Stimulated activated CD8-positive, alpha-beta memory T cell treated with anti-CD3 and anti-CD28 coated beads, Interleukin-12 subunit alpha, Interleukin-12 subunit beta, amount 100 ng/mL, for 24 hours (primary cell): ENCODE measurements around the gene ZNF780B.
"Not testable (repeated sequence)": the region's sequence is repeated elsewhere in the genome, so short reads cannot be mapped to it uniquely, and the experiment has no call there.

Source experiments
- DNase-seq: peaks from one replicate; pipeline ENCODE4 v3.0.0-alpha.2; 2020; ENCODE audit errors: extremely low read depth

The ZNF780B gene

DNA sequence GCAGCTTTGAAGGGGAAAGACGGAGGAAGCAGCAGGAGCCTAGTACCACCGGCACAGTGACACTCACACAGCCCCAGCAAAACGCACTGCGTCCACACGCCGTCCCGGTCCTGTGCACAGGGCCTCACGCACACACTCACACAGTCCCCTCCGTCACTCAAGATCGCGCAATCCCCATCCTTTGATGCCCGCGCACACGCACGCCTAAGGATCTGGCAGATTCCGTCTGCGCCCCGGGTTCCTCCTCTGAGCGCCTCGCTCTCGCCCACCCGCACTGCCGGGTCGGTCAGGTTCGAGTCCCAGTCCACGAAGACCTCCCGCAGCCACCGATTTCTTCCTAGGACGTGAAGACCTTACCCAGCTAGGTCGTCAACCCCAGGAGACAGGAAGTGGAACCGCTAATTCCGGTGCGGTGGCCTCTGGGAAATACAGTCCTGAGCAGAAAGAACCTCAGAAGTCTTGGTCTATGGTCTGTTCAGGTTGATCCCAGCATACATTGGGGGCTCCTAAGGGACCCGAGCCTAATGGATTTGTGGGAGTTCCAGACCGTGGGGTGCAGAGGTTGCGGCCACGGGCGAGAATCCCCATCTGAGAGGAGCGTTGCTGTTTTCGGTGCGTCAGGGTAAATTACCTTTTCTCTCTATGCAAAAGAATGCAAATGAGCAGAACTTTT is at the start of gene ZNF780B:
Gene ZNF780B (minus strand): TSS at position 400 of the 673 bp plus-strand sequence. CDS start 5,899 bp downstream, outside the sequence.
- peak; percentile 25 for DNase-seq

DNA sequence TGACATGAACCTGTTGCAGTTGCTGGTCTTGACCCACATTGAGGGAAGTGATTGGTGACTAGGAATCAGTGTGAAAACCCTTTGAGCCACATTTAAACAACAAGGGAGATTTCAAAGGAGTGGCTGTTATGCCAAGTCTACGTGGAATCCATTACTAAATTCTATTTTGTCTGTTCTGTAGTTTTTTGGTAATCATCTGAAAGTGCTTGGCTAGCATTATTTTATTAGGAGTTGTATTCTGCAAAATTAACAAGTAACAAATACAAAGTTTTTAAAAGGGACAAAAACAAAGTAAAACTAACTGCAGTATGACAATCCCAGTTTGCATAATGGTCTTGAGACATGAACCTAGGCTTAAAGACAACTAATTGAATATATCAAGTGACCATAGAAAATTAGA is 48.7 kb upstream of the ZNF780B start:
- no peak for DNase-seq

DNA sequence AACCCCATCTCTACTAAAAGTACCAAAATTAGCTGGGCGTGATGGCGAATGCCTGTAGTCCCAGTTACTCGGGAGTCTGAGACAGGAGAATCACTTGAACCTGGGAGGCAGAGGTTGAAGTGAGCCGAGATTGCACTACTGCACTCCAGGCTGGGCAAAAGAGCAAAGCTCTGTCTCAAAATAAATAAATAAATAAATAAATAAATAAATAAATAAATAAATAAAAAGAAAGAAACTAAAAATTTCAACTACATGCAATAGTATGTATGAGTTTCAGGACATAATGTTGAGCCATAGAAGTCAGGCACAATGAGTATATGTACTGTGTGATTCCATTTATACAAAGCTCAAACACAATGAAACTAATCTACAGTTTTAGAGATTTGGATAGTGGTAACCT is 47.6 kb upstream of the ZNF780B start:
- no peak for DNase-seq

DNA sequence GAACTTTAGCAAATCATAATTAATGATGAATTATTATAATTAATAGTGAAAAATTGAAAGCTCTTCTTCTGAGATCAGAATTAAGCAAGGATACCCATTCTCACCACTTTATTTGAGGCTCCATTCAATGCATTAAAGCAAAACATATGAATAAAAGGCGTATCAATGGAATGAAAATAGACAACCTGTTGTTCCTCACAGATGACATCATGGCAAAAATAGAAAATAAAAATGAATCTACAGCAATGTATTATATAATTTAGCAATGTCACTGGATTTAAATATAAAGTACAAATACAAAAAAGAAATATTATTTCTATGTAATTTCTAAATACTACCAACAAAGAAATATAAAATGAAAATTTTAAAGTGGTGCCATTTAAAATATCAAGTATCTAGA is 45.8 kb upstream of the ZNF780B start:
- DNase-seq = no peak

DNA sequence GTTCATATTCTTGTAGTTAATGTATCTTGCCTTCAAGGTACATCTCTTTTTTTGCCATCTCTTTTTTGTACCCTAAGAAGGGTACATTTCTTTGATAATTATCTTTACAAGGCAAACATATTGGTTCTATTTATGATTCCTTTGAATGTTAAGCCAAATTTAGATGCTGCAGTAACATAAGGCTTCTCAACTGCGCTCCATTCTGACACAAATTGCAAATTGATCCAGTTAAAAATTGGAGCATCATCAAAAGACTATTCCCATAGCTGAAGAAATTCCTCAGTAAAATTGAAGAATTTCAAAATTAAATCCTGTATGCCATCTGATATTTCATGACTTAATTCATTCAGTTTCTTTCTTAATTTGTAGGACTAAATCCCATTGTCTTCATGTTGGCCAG is 37.4 kb upstream of the ZNF780B start:
- no peak for DNase-seq

DNA sequence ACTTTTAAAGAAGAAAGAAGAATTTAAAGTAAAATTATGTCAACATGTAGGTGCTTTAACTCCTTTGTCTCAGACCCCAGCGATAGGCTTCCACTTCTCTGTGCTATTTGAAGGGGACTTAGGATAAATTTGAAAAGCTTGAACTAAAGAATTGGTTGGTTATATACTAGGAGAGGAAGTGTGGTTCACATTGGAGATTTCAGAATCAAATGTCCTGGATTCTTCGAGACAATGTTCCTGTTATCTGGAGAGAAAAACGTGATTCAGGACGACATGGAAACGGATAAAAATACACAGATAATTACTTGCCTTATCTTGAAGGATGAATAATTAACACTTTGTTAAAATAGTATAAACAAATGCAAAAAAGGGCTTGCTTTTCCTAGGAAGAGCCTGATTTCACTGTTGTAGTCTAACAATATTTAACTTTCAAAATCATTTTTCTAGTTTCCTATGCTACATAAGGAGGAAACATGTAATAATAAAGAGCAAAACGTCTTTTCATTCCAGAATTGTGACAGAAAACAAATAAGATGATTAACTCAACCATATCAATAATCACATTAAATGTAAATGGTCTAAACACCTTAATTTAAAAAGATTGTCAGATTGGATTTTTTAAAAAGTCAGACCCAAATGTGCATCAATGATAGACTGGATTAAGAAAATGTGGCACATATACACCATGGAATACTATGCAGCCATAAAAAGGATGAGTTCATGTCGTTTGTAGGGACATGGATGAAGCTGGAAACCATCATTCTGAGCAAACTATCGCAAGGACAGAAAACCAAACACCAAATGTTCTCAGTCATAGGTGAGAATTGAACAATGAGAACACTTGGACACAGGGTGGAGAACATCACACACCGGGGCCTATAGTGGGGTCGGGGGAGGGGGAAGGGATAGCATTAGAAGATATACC is 35.4 kb upstream of the ZNF780B start:
- no peak for DNase-seq

DNA sequence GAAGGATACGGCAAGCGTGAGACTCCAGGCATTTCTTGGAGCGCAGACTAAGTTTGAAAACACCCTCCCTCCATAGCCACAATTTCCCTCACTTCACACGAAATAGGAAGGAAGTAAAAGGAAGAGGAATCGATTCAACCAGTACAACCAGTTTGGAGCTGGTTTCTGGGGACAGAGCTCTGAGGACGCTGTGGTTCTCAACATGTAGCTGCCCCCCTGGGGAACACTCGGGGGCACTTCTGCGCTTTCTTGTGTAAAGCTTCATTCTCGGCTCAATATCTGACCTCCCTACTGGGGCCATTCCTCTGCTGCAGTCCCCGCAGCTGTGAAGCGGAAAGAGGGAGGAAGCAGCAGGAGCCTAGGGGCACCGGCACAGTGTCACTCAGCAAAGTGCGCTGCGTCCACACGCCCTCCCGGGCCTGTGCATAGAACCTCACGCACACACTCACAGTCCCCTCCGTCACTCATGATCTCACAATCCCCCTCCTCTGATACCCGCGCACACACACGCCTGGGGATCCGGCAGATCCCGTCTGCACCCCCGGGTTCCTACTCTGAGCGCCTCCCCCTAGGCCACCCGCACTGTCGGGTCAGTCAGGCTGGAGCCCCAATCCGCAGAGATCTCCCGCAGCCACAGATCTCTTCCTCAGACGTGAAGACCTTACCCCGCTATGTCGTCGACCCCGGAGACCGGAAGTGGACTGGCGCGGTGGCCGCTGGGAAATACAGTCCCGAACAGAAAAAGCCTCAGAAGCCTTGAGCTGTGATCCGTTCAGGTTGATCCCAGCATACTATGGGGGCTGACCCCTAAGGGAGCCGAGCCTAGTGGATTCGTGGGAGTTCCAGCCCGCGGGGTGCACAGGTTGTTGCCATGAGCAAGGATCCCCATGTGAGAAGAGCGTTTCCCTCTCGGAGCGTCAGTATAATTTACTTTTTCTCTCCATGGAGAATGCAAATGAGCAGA is 34.5 kb upstream of the ZNF780B start, which contains the start of gene ZNF780A:
Gene ZNF780A (minus strand): TSS at position 703 of the 964 bp plus-strand sequence. CDS start 6,190 bp downstream, outside the sequence.
- peak; percentile 65 for DNase-seq

DNA sequence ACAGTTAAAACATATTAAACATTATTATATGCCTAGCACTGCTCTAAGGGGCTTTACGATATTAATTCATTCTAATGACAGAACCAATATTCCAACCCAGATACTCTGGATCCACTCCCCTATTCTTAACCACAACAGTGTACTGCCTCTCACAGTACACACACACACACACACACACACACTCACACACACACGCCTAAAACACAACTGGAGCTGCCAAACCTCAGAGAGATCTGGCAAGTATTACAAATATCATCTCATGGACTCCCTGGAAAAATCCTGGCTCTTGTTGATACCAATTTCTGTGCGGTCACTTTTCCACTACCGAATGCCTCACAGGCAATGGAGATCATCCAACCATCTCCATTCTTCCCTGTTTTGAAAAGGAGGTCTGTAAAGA is 33.4 kb upstream of the ZNF780B start:
- DNase-seq = no peak

DNA sequence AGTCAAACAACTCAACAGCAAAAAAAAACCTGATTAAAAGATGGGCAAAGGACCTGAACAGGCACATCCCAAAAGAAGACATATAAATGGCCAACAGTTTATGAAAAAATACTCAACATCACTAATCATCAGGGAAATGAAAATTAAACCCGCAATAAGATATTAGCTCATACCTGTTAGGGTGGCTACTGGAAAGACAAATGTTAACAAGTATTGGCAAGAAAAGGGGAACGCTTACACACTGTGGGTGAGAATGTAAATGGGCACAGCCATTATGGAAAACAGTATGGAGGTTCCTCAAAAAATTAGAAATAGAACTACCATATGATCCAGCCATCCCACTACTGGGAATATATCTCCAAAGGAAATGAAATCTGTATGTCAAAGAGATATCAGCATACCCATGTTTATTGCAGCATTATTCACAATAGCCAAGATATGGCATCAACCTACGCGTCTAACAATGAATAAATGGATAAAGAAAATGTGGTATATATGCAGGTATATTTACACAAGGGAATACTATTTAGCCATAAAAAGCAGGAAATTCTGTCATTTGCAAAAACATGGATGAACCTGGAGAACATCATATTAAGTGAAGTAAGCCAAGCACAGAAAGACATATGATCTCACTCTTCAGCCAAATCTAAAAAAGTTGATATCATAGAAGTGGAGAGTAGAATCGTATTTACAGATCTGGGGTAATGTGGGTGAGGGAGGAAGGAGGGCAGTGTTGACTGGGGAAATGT is 32.4 kb upstream of the ZNF780B start:
- no peak for DNase-seq

DNA sequence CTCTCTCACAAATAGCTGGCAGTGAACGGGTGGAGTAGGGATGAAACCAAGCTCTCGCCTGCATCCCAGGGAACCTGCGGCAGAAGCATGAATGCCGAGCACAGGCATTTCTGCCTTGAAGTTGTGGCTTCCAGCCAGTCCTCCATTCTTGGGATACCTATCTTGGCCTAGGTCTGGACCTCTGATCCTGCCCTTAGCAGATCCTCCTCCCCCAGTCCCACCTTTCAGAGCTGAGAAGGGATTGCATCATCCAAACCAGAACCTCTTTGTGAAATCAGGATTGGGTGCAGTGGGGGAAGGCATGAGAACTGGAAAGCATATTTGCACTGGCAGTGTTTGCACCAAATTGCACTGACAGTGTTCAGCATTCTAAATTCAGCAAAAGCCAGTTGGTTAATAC is 28.9 kb upstream of the ZNF780B start:
- no peak for DNase-seq

DNA sequence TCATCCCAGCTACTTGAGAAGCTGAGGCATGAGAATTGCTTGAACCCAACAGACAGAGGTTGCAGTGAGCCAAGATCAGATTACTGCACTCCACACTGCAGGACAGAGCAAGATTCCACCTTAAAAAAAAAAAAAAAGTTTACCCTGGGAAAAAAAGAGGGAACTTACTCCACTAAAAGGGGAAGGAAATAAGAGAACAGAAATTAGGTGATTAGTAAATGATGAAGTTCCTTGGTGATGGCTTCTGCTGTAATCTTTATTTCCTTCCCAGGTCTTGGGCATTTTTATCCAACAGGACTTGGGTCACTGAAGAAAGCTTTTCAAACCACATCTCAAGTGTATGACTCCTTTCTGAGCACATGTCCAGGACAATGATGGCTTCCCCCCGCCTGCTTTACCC is 25.4 kb upstream of the ZNF780B start:
- no peak for DNase-seq

DNA sequence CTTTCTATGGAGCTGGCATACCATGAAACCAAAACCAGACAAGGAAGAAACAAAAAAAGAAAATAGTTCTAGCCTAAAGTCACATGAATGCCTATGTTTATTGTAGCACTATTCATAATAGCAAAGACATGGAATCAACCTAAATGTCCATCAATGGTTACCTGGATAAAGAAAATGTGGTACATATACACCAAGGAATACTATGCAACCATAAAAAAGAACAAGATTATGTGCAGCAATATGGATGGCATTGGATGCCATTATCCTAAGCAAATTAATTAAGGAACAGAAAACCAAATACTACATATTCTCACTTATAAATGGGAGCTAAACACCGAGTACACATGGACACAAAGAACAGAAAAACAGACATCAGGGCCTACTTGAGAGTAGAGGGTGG is 24.3 kb upstream of the ZNF780B start:
- DNase-seq = no peak

DNA sequence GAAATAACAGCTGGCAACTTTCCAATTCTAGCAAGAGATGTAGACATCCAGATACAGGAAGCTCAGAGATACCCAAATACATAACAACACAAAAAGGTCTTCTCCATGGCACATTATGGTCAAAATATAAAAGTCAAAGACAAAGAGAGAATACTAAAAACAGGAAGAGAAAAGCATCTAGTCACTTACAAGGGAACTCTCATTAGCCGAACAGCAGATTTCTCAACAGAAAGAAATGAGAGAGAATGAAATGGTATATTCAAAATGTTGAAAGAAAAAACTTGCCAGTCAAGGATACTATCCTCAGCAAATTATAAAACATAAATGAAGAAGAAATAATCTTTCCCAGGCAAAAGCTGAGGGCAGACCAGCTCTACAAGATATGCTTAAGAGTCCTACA is 22.3 kb upstream of the ZNF780B start:
- DNase-seq = no peak

DNA sequence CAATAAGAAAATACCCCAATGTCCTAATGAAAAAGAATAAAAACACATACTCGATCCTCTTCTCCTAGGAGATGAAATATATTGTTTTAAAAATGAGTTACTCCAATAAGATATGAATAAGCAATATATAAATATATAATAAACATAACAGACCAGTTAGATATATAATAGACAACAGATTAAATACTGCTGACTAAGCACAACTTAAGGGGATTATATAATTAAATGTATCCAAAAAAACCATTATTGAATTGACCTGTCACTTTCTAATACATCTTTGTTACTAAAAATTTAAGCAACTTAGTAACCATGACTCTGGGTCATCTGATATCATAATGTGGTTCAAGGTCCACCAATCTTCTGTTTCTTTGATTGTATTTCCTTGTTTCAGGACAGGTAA is 14.0 kb upstream of the ZNF780B start:
- DNase-seq = no peak

DNA sequence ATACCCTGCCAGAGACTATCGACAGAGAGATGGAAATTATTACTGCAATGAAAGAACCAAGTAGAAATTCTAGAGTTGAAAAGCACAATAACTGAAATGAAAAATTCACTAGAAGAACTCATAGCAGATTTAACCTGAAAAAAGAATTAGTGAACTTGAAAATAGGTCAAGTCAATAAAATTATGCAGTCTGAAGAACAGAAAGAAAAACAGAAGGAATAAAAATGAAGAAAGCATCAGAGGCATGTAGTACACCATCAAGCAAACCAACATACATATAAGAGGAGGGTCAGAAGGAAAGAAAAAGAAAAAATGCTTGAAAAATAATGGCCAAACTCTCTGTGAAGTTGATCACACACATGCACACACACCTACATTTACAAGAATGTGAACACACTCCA is 3.6 kb upstream of the ZNF780B start:
- no peak for DNase-seq

DNA sequence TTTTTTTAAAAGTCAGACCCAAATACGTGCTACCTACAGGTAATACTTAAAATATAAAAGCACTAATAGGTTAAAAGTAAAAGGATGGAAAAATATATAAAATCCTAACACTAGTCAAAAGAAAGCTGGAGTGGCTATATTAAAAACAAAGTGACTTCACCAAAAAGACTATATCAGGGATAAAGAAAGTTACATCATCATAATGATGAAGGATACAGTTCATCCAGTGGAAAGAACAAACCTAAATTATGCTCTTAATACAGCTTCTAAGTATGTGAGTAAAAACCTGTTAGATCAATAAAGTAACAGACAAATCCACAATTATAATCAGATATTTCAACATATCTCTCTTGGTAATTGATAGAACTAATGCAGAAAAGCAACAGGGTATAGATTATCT is 1.1 kb upstream of the ZNF780B start:
- DNase-seq = no peak

DNA sequence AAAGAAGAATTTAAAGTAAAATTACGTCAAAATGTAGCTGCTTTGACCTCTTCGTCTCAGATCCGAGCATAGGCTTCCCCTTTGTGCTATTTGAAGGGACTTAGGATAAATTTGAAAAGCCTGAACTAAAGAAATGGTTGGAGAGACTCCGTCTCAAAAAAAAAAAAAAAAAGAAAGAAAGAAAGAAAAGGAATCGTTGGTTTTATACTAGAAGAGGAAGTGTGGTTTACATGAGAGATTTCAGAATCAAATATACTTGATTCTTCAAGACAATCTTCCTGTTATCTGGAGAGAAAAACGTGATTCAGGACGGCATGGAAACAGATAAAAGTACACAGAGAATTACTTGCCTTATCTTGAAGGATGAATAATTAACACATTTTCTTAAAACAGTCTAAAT is 474 bp upstream of the ZNF780B start:
- no peak for DNase-seq

DNA sequence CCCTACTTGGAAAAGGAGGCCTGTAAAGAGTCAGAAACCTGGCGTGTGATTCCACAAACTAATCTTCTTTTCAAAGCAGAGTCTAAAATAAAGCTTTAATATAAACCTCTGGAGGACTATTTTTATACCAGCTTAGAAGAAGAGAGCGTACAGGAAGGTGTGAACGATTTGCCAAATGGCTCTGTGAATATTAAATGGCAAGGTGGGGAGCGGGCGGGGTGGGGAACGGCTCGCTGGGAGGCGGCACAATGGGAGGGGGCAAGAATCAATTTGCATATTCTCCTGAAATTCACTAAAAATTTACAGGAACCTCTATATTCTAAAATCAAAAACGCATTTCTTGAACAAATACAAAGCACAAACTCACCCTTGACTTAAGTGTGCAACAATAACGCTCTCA is 982 bp downstream of the ZNF780B start:
- no peak for DNase-seq

DNA sequence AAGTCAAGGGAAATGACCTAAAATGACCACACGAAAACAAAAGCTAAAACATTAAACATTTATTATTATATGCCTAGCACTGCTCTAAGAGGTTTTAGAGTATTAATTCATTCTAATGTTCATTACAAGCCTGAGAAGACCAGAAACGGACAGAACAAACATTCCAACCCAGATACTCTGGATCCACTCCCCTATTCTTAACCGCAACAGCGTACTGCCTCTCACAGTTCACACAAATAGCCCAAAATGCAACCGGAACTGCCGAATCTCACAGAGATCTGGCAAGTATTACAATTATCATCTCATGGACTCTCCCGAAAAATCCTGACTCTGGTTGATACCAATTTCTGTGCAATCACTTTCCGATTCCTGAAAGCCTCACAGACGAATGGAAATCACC is 1.4 kb downstream of the ZNF780B start:
- DNase-seq = no peak

DNA sequence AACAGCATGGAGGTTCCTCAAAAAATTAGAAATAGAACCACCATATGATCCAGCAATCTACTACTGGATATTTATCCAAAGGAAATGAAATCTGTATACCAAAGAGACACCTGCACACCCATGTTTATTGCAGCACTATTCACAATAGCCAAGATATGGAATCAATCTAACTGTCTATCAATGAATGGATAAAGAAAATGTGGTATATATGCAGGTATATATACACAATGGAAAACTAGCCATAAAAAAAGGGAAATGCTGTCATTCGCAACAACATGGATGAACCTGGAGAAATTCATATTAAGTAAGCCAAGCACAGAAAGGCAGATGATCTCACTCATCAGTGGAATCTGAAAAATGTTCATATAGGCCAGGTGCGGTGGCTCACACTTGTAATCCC is 2.5 kb downstream of the ZNF780B start:
- no peak for DNase-seq

DNA sequence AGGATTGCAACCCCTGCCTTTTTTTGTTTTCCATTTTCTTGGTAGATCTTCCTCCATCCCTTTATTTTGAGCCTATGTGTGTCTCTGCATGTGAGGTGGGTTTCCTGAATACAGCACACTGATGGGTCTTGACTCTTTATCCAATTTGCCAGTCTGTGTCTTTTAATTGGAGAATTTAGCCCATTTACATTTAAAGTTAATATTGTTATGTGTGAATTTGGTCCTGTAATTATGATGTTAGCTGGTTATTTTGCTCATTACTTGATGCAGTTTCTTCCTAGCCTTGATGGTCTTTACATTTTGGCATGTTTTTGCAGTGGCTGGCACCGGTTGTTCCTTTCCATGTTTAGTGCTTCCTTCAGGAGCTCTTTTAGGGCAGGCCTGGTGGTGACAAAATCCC is 14.3 kb downstream of the ZNF780B start:
- not testable (repeated sequence) for DNase-seq
